Left ventricle myocardium inferior (tissue), 1 donor: ENCODE measurements around the gene C17orf75. TPM values are rescaled to one million over a fixed set of nuclear protein-coding genes. Genes with fewer than 3 reads are reported as not detected.

Source experiments
- DNase-seq: peaks from one replicate; pipeline ENCODE4 v3.0.0-alpha.2; 2020
- H3K27ac ChIP-seq: fragments of 200-600 bp; replicated peaks from 2 replicates; pipeline ENCODE4 v1.8.0; 2021
- H3K27me3 ChIP-seq: fragments of 200-600 bp; 2 replicates; pipeline ENCODE4 v1.8.0; 2021; ENCODE audit warnings: low read depth
- H3K36me3 ChIP-seq: fragments of 200-600 bp; 2 replicates; pipeline ENCODE4 v1.8.0; 2021
- H3K4me1 ChIP-seq: fragments of 200-600 bp; 2 replicates; pipeline ENCODE4 v1.8.0; 2021
- H3K4me3 ChIP-seq: fragments of 200-600 bp; 2 replicates; pipeline ENCODE4 v1.8.0; 2021; ENCODE audit warnings: mild to moderate bottlenecking, moderate library complexity
- H3K9me3 ChIP-seq: fragments of 200-600 bp; replicated peaks from 2 replicates; pipeline ENCODE4 v1.8.0; 2021
- CTCF ChIP-seq: fragments of 200-600 bp; IDR thresholded peaks from 2 replicates; pipeline ENCODE4 v1.8.0; 2021; ENCODE audit warnings: antibody characterized with exemption, mild to moderate bottlenecking, borderline replicate concordance
- intact Hi-C: fragments of 100-400 bp; cut with micrococcal nuclease; formaldehyde crosslinking; loops from one replicate; pipeline ENCODE4 v1.11.0; 2022
- total RNA-seq: library from RNA; stranded (reverse); fragmentation: NEBNext Ultra II Directional; extraction: Animal tissue kit (Norgen Biotek cat#: 25700); gene quantifications from one replicate; pipeline ENCODE4 v1.2.1, GENCODE V29; 2021
- donor health status: DM: no; HTN: yes; CAD: no; lungs with severe emphysema.

C17orf75 gene
- total RNA-seq, 1 donor from 2014 or later, result 22.5 TPM

- no peak for TF ChIP-seq CTCF
- H3K27ac ChIP-seq, result peak overlapping the region; percentile 92
- H3K27me3 ChIP-seq, result no peaks in the 10 kb centered on the region
- DNase-seq, result no peak
- H3K9me3 ChIP-seq, result no peaks in the 10 kb centered on the region
- peak overlapping the region; percentile 75 for H3K4me3 ChIP-seq
- peaks cover 22% of the 10 kb centered on the region for H3K4me1 ChIP-seq
- H3K36me3 ChIP-seq, result peaks cover 31% of the 10 kb centered on the region
- intact Hi-C loops, result no loop called here
Observed at GRCh38 chr17:32341141-32341856, 674 bp downstream of the C17orf75 start.

- Histone ChIP-seq H3K9me3 (no peaks in the 10 kb centered on the region), H3K27ac (no peak overlapping the region), H3K4me1 (peaks cover under 1% of the 10 kb centered on the region), H3K36me3 (peaks cover 73% of the 10 kb centered on the region), H3K27me3 (no peaks in the 10 kb centered on the region), H3K4me3 (no peak overlapping the region)
- no peak for TF ChIP-seq CTCF
- no peak for DNase-seq
- intact Hi-C loops, result no loop called here
Observed at GRCh38 chr17:32335687-32336086, 6.3 kb downstream of the C17orf75 start.

GRCh38 chr17:32335046-32335445 lies 6.9 kb downstream of the C17orf75 start:
- DNase-seq, result no peak
- H3K9me3 ChIP-seq, result no peaks in the 10 kb centered on the region
- intact Hi-C loops, result no loop called here

GRCh38 chr17:32333187-32333586 lies 8.8 kb downstream of the C17orf75 start:
- no peak for TF ChIP-seq CTCF
- Histone ChIP-seq H3K27ac (no peak overlapping the region), H3K4me1 (no peaks in the 10 kb centered on the region), H3K36me3 (peaks cover 61% of the 10 kb centered on the region), H3K9me3 (no peaks in the 10 kb centered on the region), H3K4me3 (no peak overlapping the region), H3K27me3 (no peaks in the 10 kb centered on the region)
- intact Hi-C loops, result no loop called here
- no peak for DNase-seq

More at GRCh38 chr17:32335046-32335445, 6.9 kb downstream of the C17orf75 start:
- Histone ChIP-seq H3K4me3 (no peak overlapping the region), H3K4me1 (no peaks in the 10 kb centered on the region), H3K27ac (no peak overlapping the region), H3K36me3 (peaks cover 73% of the 10 kb centered on the region), H3K27me3 (no peaks in the 10 kb centered on the region)
- no peak for TF ChIP-seq CTCF

- H3K27me3 ChIP-seq, result no peaks in the 10 kb centered on the region
- H3K4me3 ChIP-seq, result no peak overlapping the region
- H3K9me3 ChIP-seq, result no peaks in the 10 kb centered on the region
- no peak for TF ChIP-seq CTCF
- no peaks in the 10 kb centered on the region for H3K4me1 ChIP-seq
- intact Hi-C loops, result no loop called here
- H3K27ac ChIP-seq, result no peak overlapping the region
- DNase-seq, result no peak
- peaks cover 44% of the 10 kb centered on the region for H3K36me3 ChIP-seq
Observed at GRCh38 chr17:32331243-32332040, 10.5 kb downstream of the C17orf75 start.
